Dermis microvascular lymphatic vessel endothelial cell (primary cell): Measurements from ENCODE around the gene SMARCA4. TPM values are rescaled to one million over a fixed set of nuclear protein-coding genes. Genes with fewer than 3 reads are reported as not detected.
"Not testable (repeated sequence)": the region's sequence is repeated elsewhere in the genome, so short reads cannot be mapped to it uniquely, and the experiment has no call there.

Experiments used
- DNase-seq, 2 donors: peaks; one replicate each; pipeline versions ENCODE4 v3.0.0 to v3.0.0-alpha.2; 2010; ENCODE audit warnings: low read depth in 2 of 2
- total RNA-seq: library from RNA; depleted of rRNA; stranded (reverse); fragments of >200 nt; gene quantifications from 2 replicates; pipeline ENCODE4 v1.2.1, GENCODE V29; 2014

Gene SMARCA4
- total RNA-seq, 1 donor from 2014 or later: 50.1 TPM

GRCh38 chr19:10928563-10929401 lies 32.0 kb upstream of the SMARCA4 start, which contains the start of the genes TIMM29 and YIPF2:
TSS of gene TIMM29 (plus strand) at chr19:10928811. CDS start at chr19:10928823, 12 bp downstream.
TSS of gene YIPF2 (minus strand) at chr19:10928639. CDS start at chr19:10928410, 229 bp downstream.
- peak; percentile 96 to 98 for DNase-seq

GRCh38 chr19:10929402-10929794 lies 31.4 kb upstream of the SMARCA4 start:
- DNase-seq: no peak

- no peak for DNase-seq
Observed at GRCh38 chr19:10935371-10936059, 25.3 kb upstream of the SMARCA4 start.

- peak; percentile 66 to 81 for DNase-seq
Observed at GRCh38 chr19:10936661-10937084, 24.2 kb upstream of the SMARCA4 start.

- not testable (repeated sequence) for DNase-seq
Observed at GRCh38 chr19:10941649-10942048, 19.2 kb upstream of the SMARCA4 start.

- not testable (repeated sequence) for DNase-seq
Observed at GRCh38 chr19:10943412-10943811, 17.4 kb upstream of the SMARCA4 start.

GRCh38 chr19:10945264-10945663 lies 15.6 kb upstream of the SMARCA4 start:
- no peak for DNase-seq

GRCh38 chr19:10946958-10947657 lies 13.7 kb upstream of the SMARCA4 start:
- no peak for DNase-seq

- no peak for DNase-seq
Observed at GRCh38 chr19:10952809-10953208, 8.0 kb upstream of the SMARCA4 start.

- DNase-seq: not testable (repeated sequence)
Observed at GRCh38 chr19:10959277-10959968, 1.4 kb upstream of the SMARCA4 start.

- DNase-seq: peak in 1 of 2 donors; percentile 71
Observed at GRCh38 chr19:10961073-10961860, 437 bp downstream of the SMARCA4 start.

GRCh38 chr19:10962863-10963262 lies 2.0 kb downstream of the SMARCA4 start:
- DNase-seq: no peak

- DNase-seq: no peak
Observed at GRCh38 chr19:10963865-10964264, 3.0 kb downstream of the SMARCA4 start.

- DNase-seq: no peak
Observed at GRCh38 chr19:10964903-10965302, 4.1 kb downstream of the SMARCA4 start.

GRCh38 chr19:10965398-10965797 lies 4.6 kb downstream of the SMARCA4 start:
- DNase-seq: no peak

GRCh38 chr19:10966809-10967208 lies 6.0 kb downstream of the SMARCA4 start:
- no peak for DNase-seq

GRCh38 chr19:10968527-10969135 lies 7.8 kb downstream of the SMARCA4 start:
- DNase-seq: no peak

GRCh38 chr19:10971107-10971726 lies 10.4 kb downstream of the SMARCA4 start:
- no peak for DNase-seq

- DNase-seq: peak in 1 of 2 donors; percentile 38
Observed at GRCh38 chr19:10975374-10976130, 14.7 kb downstream of the SMARCA4 start.
